Measurements from ENCODE around the gene BEX3. TPM values are rescaled to one million over a fixed set of nuclear protein-coding genes. Genes with fewer than 3 reads are reported as not detected.

The BEX3 gene
- total RNA-seq, 1 experiment from 2014 or later, result 263 TPM

DNA sequence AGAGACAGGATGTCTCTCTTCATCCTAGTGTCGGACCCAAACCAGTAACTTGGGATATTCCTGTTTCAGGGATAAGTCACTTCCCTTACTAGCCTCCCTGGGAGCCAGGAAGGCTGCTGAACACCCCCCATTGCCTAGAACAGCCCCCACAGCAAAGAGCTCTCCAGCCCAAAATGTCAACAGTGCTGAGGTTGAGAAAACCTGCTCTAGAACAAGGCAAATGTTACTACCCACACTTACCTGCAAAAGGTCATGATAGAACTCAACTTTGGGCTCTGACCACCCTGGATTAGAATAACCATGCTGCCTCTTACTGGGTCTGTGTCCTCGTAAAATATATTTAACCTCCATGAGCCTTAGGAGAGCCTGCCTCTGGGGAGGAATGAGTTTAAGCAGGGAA is 20.3 kb downstream of the BEX3 start:
- H3K36me3 Mint-ChIP-seq, result no peaks in the 10 kb centered on the region
- ATAC-seq (no peak), DNase-seq (ENCODE audit: low spot score) (no peak)
- no peak overlapping the region for H3K4me3 Mint-ChIP-seq
- no peaks in the 10 kb centered on the region for H3K9me3 Mint-ChIP-seq
- POLR2A ChIA-PET, result no interaction called here
- CTCF ChIA-PET, result no interaction called here
- no peak overlapping the region for H3K27ac Mint-ChIP-seq
- peaks cover 60% of the 10 kb centered on the region for H3K27me3 Mint-ChIP-seq (ENCODE audit: low read depth)
- TF ChIP-seq KAT7 (CRISPR knock-in tag; IDR thresholded peaks at IDR 0.05; ENCODE audit: borderline replicate concordance), result no peak
- no peak for TF ChIP-seq FOXP1 (CRISPR knock-in tag; IDR thresholded peaks at IDR 0.05; ENCODE audit: borderline replicate concordance)
- TF ChIP-seq, protein P1, sequence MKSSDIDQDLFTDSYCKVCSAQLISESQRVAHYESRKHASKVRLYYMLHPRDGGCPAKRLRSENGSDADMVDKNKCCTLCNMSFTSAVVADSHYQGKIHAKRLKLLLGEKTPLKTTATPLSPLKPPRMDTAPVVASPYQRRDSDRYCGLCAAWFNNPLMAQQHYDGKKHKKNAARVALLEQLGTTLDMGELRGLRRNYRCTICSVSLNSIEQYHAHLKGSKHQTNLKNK (CRISPR knock-in tag; IDR thresholded peaks at IDR 0.05), result no peak
- TF ChIP-seq GTF2I (CRISPR knock-in tag; conservative IDR thresholded peaks at IDR 0.05), result no peak
- TF ChIP-seq MYBL2 (CRISPR knock-in tag; IDR thresholded peaks at IDR 0.05), result no peak
- H3K4me1 Mint-ChIP-seq, result no peaks in the 10 kb centered on the region

DNA sequence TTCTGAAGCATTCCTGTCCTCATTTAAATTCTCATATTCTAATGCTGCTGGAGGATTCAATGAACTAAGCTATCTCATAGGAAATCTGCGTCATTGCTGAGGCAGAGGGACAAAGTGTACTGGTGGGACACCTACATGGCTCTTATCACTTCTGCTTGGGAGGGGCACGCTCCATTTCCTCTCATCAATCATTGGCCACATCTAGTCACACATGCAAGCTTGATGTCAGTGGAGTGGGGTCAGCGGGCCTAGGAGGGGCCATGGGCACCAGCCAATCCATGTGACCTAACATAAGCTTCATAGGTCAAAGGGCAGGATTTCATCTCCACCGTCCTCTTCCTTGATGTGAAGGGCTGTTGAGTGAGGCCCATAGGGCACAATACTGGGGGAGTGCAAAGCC is 21.4 kb downstream of the BEX3 start:
- CTCF ChIA-PET, result no interaction called here
- peaks cover 68% of the 10 kb centered on the region for H3K27me3 Mint-ChIP-seq (ENCODE audit: low read depth)
- H3K4me3 Mint-ChIP-seq, result no peak overlapping the region
- DNase-seq (ENCODE audit: low spot score), result no peak
- H3K4me1 Mint-ChIP-seq, result no peaks in the 10 kb centered on the region
- POLR2A ChIA-PET, result no interaction called here
- no peak overlapping the region for H3K27ac Mint-ChIP-seq
- no peak for ATAC-seq
- no peaks in the 10 kb centered on the region for H3K36me3 Mint-ChIP-seq
- H3K9me3 Mint-ChIP-seq, result no peaks in the 10 kb centered on the region
- no peak for TF ChIP-seq ZNF121 (CRISPR knock-in tag; IDR thresholded peaks at IDR 0.05)
- TF ChIP-seq JAZF1 (CRISPR knock-in tag; IDR thresholded peaks at IDR 0.05), result no peak
- TF ChIP-seq, protein P2, sequence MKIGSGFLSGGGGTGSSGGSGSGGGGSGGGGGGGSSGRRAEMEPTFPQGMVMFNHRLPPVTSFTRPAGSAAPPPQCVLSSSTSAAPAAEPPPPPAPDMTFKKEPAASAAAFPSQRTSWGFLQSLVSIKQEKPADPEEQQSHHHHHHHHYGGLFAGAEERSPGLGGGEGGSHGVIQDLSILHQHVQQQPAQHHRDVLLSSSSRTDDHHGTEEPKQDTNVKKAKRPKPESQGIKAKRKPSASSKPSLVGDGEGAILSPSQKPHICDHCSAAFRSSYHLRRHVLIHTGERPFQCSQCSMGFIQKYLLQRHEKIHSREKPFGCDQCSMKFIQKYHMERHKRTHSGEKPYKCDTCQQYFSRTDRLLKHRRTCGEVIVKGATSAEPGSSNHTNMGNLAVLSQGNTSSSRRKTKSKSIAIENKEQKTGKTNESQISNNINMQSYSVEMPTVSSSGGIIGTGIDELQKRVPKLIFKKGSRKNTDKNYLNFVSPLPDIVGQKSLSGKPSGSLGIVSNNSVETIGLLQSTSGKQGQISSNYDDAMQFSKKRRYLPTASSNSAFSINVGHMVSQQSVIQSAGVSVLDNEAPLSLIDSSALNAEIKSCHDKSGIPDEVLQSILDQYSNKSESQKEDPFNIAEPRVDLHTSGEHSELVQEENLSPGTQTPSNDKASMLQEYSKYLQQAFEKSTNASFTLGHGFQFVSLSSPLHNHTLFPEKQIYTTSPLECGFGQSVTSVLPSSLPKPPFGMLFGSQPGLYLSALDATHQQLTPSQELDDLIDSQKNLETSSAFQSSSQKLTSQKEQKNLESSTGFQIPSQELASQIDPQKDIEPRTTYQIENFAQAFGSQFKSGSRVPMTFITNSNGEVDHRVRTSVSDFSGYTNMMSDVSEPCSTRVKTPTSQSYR (CRISPR knock-in tag; IDR thresholded peaks at IDR 0.05), result no peak
- no peak for TF ChIP-seq TEAD1 (CRISPR knock-in tag; IDR thresholded peaks at IDR 0.05)
- no peak for TF ChIP-seq MXD4 (CRISPR knock-in tag; IDR thresholded peaks at IDR 0.05; ENCODE audit: borderline replicate concordance)
- no peak for TF ChIP-seq FOXJ3 (CRISPR knock-in tag; IDR thresholded peaks at IDR 0.05; ENCODE audit: borderline replicate concordance)
- no peak for TF ChIP-seq TEAD4 (CRISPR knock-in tag; IDR thresholded peaks at IDR 0.05)
- TF ChIP-seq GABPB1 (CRISPR knock-in tag; IDR thresholded peaks at IDR 0.05), result no peak
- TF ChIP-seq, protein P3, sequence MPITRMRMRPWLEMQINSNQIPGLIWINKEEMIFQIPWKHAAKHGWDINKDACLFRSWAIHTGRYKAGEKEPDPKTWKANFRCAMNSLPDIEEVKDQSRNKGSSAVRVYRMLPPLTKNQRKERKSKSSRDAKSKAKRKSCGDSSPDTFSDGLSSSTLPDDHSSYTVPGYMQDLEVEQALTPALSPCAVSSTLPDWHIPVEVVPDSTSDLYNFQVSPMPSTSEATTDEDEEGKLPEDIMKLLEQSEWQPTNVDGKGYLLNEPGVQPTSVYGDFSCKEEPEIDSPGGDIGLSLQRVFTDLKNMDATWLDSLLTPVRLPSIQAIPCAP (CRISPR knock-in tag; IDR thresholded peaks at IDR 0.05), result no peak

DNA sequence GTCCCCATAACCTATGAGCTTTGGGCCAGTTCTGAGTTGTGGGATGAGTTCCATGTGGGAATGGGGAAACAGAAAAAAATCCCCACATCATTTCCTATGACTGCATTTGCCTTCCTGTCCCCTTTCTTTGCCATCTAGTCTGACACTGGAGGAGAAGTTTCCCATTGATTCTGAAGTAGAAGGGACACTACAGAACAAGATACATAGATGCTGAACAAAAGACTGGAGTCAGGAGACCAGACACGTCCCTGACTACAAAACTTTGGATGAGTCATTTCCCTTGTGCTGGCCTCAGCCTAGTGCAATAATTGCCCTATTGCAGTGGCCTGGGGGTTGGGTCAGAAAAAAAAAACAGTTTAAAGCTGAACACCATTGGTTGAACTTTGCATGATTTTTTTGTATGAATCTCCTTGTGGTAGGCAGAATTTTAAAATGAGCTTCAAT is 22.1 kb downstream of the BEX3 start:
- Mint-ChIP-seq H3K36me3 (no peaks in the 10 kb centered on the region), H3K4me1 (no peaks in the 10 kb centered on the region), H3K4me3 (no peak overlapping the region), H3K9me3 (no peaks in the 10 kb centered on the region), H3K27ac (no peak overlapping the region), H3K27me3 (ENCODE audit: low read depth) (peaks cover 71% of the 10 kb centered on the region)
- no peak for DNase-seq (ENCODE audit: low spot score)
- no peak for ATAC-seq
- ChIA-PET POLR2A (no interaction called here), CTCF (no interaction called here)
- TF ChIP-seq SOX15 (CRISPR knock-in tag; IDR thresholded peaks at IDR 0.05) (no peak), TP53 (CRISPR knock-in tag; IDR thresholded peaks at IDR 0.05) (no peak), ZNF121 (CRISPR knock-in tag; IDR thresholded peaks at IDR 0.05) (no peak), TEAD1 (CRISPR knock-in tag; IDR thresholded peaks at IDR 0.05) (no peak), JUN (CRISPR knock-in tag; IDR thresholded peaks at IDR 0.05) (no peak), MXD4 (CRISPR knock-in tag; IDR thresholded peaks at IDR 0.05; ENCODE audit: borderline replicate concordance) (no peak), PRRX2 (CRISPR knock-in tag; IDR thresholded peaks at IDR 0.05) (no peak)
- TF ChIP-seq, protein P4, sequence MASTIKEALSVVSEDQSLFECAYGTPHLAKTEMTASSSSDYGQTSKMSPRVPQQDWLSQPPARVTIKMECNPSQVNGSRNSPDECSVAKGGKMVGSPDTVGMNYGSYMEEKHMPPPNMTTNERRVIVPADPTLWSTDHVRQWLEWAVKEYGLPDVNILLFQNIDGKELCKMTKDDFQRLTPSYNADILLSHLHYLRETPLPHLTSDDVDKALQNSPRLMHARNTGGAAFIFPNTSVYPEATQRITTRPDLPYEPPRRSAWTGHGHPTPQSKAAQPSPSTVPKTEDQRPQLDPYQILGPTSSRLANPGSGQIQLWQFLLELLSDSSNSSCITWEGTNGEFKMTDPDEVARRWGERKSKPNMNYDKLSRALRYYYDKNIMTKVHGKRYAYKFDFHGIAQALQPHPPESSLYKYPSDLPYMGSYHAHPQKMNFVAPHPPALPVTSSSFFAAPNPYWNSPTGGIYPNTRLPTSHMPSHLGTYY (CRISPR knock-in tag; IDR thresholded peaks at IDR 0.05), result no peak
- TF ChIP-seq, protein P5, sequence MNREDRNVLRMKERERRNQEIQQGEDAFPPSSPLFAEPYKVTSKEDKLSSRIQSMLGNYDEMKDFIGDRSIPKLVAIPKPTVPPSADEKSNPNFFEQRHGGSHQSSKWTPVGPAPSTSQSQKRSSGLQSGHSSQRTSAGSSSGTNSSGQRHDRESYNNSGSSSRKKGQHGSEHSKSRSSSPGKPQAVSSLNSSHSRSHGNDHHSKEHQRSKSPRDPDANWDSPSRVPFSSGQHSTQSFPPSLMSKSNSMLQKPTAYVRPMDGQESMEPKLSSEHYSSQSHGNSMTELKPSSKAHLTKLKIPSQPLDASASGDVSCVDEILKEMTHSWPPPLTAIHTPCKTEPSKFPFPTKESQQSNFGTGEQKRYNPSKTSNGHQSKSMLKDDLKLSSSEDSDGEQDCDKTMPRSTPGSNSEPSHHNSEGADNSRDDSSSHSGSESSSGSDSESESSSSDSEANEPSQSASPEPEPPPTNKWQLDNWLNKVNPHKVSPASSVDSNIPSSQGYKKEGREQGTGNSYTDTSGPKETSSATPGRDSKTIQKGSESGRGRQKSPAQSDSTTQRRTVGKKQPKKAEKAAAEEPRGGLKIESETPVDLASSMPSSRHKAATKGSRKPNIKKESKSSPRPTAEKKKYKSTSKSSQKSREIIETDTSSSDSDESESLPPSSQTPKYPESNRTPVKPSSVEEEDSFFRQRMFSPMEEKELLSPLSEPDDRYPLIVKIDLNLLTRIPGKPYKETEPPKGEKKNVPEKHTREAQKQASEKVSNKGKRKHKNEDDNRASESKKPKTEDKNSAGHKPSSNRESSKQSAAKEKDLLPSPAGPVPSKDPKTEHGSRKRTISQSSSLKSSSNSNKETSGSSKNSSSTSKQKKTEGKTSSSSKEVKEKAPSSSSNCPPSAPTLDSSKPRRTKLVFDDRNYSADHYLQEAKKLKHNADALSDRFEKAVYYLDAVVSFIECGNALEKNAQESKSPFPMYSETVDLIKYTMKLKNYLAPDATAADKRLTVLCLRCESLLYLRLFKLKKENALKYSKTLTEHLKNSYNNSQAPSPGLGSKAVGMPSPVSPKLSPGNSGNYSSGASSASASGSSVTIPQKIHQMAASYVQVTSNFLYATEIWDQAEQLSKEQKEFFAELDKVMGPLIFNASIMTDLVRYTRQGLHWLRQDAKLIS (CRISPR knock-in tag; IDR thresholded peaks at IDR 0.05; ENCODE audit: borderline replicate concordance), result no peak
- TF ChIP-seq, protein P6, sequence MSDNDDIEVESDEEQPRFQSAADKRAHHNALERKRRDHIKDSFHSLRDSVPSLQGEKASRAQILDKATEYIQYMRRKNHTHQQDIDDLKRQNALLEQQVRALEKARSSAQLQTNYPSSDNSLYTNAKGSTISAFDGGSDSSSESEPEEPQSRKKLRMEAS (CRISPR knock-in tag; IDR thresholded peaks at IDR 0.05), result no peak
- TF ChIP-seq, protein P7, sequence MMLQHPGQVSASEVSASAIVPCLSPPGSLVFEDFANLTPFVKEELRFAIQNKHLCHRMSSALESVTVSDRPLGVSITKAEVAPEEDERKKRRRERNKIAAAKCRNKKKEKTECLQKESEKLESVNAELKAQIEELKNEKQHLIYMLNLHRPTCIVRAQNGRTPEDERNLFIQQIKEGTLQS (CRISPR knock-in tag; conservative IDR thresholded peaks at IDR 0.05), result no peak
- TF ChIP-seq, protein P8, sequence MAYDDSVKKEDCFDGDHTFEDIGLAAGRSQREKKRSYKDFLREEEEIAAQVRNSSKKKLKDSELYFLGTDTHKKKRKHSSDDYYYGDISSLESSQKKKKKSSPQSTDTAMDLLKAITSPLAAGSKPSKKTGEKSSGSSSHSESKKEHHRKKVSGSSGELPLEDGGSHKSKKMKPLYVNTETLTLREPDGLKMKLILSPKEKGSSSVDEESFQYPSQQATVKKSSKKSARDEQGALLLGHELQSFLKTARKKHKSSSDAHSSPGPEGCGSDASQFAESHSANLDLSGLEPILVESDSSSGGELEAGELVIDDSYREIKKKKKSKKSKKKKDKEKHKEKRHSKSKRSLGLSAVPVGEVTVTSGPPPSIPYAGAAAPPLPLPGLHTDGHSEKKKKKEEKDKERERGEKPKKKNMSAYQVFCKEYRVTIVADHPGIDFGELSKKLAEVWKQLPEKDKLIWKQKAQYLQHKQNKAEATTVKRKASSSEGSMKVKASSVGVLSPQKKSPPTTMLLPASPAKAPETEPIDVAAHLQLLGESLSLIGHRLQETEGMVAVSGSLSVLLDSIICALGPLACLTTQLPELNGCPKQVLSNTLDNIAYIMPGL (CRISPR knock-in tag; IDR thresholded peaks at IDR 0.05), result no peak

Data from WTC11 (cell line).